H1 (cell line): Measurements from ENCODE around the gene GCC1. TPM values are rescaled to one million over a fixed set of nuclear protein-coding genes. Genes with fewer than 3 reads are reported as not detected.

ENCODE experiments used
- BCL11A ChIP-seq, 2 experiments: IDR thresholded peaks; one replicate each; pipeline ENCODE4 v1.6.1; 2011; ENCODE audit warnings: low read depth in 2 of 2, low read length in 2 of 2, mild to moderate bottlenecking in 2 of 2
- CHD2 ChIP-seq: IDR thresholded peaks from 2 replicates; pipeline ENCODE4 v1.6.1; 2012; ENCODE audit warnings: low read length, improper control_type of control experiment
- CHD7 ChIP-seq: fragments of 300-600 bp; sonication (generic); IDR thresholded peaks from 2 replicates; pipeline ENCODE4 v1.7.1; 2012; ENCODE audit warnings: low read length, moderate library complexity, mild to moderate bottlenecking, inconsistent platforms; ENCODE audit not compliant: insufficient replicate concordance
- EZH2 ChIP-seq: fragments of 200-600 bp; sonication (generic); IDR thresholded peaks from 2 replicates; pipeline ENCODE4 v1.7.1; 2012; ENCODE audit warnings: low read depth, mild to moderate bottlenecking, moderate library complexity, low read length, inconsistent platforms; ENCODE audit not compliant: severe bottlenecking
- GABPA ChIP-seq: IDR thresholded peaks from 2 replicates; pipeline ENCODE4 v1.6.1; 2011; ENCODE audit warnings: mild to moderate bottlenecking, low read length, moderate library complexity, borderline replicate concordance; ENCODE audit not compliant: insufficient read depth
- HDAC6 ChIP-seq: IDR thresholded peaks from one replicate; pipeline ENCODE4 v1.7.1; 2012; ENCODE audit warnings: low read depth, mild to moderate bottlenecking, inconsistent platforms, low read length, moderate library complexity
- POLR2AphosphoS5 ChIP-seq: IDR thresholded peaks from 2 replicates; pipeline ENCODE4 v1.6.1; 2011; ENCODE audit warnings: low read depth, low read length
- SIX5 ChIP-seq: IDR thresholded peaks from 2 replicates; pipeline ENCODE4 v1.6.1; 2011; ENCODE audit warnings: mild to moderate bottlenecking, low read depth, low read length
- SP1 ChIP-seq: IDR thresholded peaks from 2 replicates; pipeline ENCODE4 v1.6.1; 2011; ENCODE audit warnings: low read depth, low read length
- polyA plus RNA-seq, 7 experiments: library from polyadenylated mRNA; depleted of rRNA in 3 of 7; stranded (reverse) in 5 of 7; unstranded in 2 of 7; fragments of >200 nt in 5 of 7; fragments of 200-250 nt in 2 of 7; gene quantifications; 1 replicate in 5 of 7; 2 replicates in 1 of 7; 4 replicates in 1 of 7; pipeline versions ENCODE4 v1.2.1 to v1.2.3, GENCODE V29; 2011 to 2013; ENCODE audit warnings: missing spikeins in 2 of 7, mixed read lengths in 2 of 7
- total RNA-seq: library from RNA; stranded (reverse); fragmentation: NEBNext Ultra II Directional; extraction: Animal tissue kit (Norgen Biotek cat#: 25700); gene quantifications from 2 replicates; pipeline ENCODE4 v1.2.1, GENCODE V29; 2021

The GCC1 gene
- total and polyA plus RNA-seq, 2 of the 8 experiments (the other 6 are each of a cell fraction or from before 2014, with no cell fraction given), result 3.3 to 15.0 TPM

- TF ChIP-seq CHD7, result no peak
- no peak for TF ChIP-seq EZH2
- no peak for TF ChIP-seq SP1
- no peak for TF ChIP-seq SIX5
- TF ChIP-seq BCL11A (IDR thresholded peaks at IDR 0.05; ENCODE audit: low read depth in 2 of 2, low read length in 2 of 2), result no peak
- no peak for TF ChIP-seq HDAC6
- no peak for TF ChIP-seq CHD2
- no peak for TF ChIP-seq POLR2AphosphoS5
- no peak for TF ChIP-seq GABPA
- TF ChIP-seq, all 59 proteins: peak for 0
These were observed 47.0 kb upstream of the GCC1 start (continued) for GRCh38 chr7:127632276-127632910.
